Activated T-cell treated with anti-CD3 and anti-CD28 coated beads, Interleukin-2, amount 50 U/mL, for 24 hours (primary cell): ENCODE measurements around the gene PFKFB4.
A peak's percentile ranks its signal among the peaks of the same experiment; 100 is the strongest.

Experiments used
- DNase-seq: peaks from one replicate; pipeline ENCODE4 v3.0.0-alpha.2; 2020
- H3K27ac Mint-ChIP-seq: 2 replicates; pipeline ENCODE4 v1.8.0; 2020; ENCODE audit warnings: mild to moderate bottlenecking, mixed read lengths
- H3K27me3 Mint-ChIP-seq: 2 replicates; pipeline ENCODE4 v1.8.0; 2020; ENCODE audit warnings: mixed read lengths
- H3K36me3 Mint-ChIP-seq: 2 replicates; pipeline ENCODE4 v1.8.0; 2020; ENCODE audit warnings: low read depth, mixed read lengths
- H3K4me1 Mint-ChIP-seq: 2 replicates; pipeline ENCODE4 v1.8.0; 2020; ENCODE audit warnings: low read depth, mixed read lengths
- H3K4me3 Mint-ChIP-seq: 2 replicates; pipeline ENCODE4 v1.8.0; 2020; ENCODE audit warnings: mild to moderate bottlenecking, moderate library complexity, mixed read lengths
- H3K9me3 Mint-ChIP-seq: 2 replicates; pipeline ENCODE4 v1.8.0; 2020; ENCODE audit warnings: mixed read lengths

The PFKFB4 gene

DNA sequence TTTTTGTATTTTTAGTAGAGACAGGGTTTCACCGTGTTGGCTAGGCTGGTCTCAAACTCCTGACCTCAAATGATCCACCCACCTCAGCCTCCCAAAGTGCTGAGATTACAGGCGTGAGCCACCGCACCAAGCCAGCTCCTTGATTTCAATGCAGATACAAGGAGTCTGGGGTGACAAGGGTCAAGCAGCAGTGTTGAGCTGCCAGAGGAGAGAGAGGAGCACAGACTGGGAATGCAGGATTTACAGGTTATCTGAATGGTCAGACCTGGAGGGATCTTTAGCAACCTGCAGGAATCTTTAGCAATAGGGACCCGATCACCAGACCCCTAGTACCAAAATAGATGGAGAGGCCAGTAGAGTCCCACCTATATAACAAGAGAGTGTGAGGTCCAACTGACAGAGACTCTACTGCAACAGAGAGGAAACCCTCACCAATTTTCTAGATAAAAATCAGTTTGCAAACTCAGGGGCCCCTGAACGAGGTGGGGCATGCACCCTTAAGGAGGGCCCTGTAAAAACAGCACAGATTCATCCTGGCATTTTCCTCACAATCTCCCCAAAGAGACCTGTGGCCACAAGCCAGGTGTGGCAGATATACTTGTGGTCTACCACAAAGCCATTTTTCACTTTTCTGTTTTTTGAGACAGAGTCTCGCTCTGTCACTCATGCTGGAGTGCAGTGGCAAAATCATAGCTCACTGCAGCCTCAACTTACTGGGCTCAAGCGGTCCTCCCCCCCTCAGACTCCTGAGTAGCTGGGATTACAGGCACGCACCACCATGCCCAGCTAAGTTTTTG, 42.0 kb downstream of the PFKFB4 start:
- Mint-ChIP-seq H3K4me3 (no peak overlapping the region), H3K27ac (peak overlapping the region; percentile 22), H3K27me3 (no peaks in the 10 kb centered on the region), H3K36me3 (no peaks in the 10 kb centered on the region), H3K9me3 (no peaks in the 10 kb centered on the region), H3K4me1 (peaks cover 60% of the 10 kb centered on the region)
- DNase-seq, result no peak

DNA sequence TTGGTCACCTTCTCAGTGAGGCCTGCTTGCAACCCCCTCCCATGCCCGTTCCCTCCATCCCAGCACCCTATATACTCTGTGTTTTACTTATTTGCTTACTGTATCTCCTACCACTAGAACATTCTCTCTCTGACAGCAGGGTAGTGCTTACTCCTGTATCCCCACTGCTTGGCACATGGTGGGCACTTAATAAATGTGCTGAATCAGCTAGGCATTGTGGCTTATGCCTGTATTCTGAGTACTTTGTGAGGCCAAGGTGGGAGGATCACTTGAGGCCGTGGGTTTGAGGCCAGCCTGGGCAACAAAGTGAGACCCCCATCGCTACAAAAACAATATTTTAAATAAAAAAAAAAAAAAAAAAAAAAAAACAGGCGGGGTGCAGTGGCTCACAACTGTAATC, 45.1 kb downstream of the PFKFB4 start:
- H3K36me3 Mint-ChIP-seq, result no peaks in the 10 kb centered on the region
- no peak overlapping the region for H3K27ac Mint-ChIP-seq
- peaks cover 48% of the 10 kb centered on the region for H3K4me1 Mint-ChIP-seq
- H3K4me3 Mint-ChIP-seq, result no peak overlapping the region
- DNase-seq, result no peak
- H3K9me3 Mint-ChIP-seq, result no peaks in the 10 kb centered on the region
- no peaks in the 10 kb centered on the region for H3K27me3 Mint-ChIP-seq

DNA sequence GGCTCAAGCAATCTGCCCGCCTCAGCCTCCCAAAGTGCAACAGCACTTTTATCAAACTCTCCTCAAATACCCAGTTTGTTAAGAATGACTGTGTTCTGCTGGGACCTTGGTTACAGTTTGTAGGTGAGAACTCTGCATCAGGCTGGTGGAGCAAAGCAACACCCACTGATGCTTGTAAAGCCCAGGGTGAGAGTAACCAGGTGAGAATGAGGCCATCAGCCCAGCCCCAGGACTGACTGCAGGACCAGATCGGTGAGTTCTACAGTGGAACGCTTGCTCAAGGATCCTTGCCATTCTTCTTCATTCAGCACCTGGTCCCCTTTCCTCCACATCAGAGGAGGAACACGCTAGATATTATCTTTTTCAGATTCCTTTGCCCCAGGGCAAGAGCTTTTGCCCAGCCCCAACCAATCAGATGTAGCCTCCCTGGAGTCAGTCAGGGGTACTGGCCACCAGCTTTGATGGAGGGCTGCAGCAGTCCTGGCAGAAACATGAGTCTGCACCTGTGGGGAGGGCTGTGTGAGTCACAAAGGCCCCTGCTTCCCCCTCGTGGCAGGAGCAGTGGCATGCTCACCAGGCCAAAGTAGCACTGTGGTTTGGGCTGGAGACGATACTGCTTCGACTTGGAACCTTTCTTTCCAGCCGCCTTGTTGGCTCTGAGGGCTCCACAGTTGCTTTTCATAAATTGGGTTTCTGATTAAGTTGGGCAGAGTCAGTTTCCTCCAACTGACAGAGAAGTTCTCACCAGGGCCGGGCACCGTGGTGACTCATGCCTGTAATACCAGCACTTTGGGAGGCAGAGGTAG, 49.1 kb downstream of the PFKFB4 start:
- DNase-seq, result peak; percentile 78
- Mint-ChIP-seq H3K27ac (peak overlapping the region; percentile 87), H3K4me3 (peak overlapping the region; percentile 30), H3K4me1 (peaks cover 48% of the 10 kb centered on the region), H3K9me3 (no peaks in the 10 kb centered on the region), H3K27me3 (no peaks in the 10 kb centered on the region), H3K36me3 (no peaks in the 10 kb centered on the region)

DNA sequence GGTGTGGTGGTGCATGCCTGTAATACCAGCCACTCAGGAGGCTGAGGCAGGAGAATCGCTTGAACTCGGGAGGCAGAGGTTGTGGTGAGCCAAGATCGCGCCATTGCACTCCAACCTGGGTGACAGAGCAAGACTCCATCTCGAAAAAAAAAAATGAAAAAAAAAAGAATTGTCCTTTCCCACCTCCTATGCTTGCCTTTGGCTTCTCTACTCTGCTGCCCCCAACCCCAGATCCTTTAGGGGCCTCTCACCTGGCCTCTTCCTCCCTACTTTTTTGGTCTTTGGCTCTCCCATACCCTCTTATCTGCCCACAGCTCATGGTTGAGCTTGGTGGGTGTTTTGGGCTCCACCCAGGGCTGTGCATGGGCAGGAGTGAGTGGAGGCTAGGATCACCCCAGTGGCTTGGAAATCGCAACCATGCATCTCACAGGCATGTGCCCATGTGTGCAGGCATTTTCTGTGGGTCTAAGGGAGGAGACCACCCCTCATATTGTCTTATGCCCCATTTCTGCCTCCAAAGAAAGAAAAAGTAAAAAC, 50.6 kb downstream of the PFKFB4 start:
- H3K4me1 Mint-ChIP-seq, result peaks cover 54% of the 10 kb centered on the region

DNA sequence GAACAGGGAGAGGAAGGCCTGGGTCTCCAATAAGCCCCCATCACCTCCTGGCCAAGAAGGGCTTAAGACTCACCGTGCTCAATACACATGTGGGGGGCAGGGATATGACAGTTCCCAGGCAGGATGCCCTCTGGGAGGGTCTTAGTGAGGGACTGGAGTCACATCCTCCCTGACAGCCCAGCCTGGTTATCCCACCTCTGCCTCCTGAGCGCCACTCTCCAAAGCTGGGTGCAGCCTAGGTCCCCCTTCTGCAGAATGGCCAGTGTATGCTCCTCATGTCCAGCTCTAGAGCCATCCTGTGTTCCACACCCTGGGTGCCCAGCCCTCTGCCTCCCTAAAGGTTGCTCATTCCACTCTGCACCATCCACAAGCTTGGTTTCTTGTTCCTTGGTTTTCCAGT, 51.5 kb downstream of the PFKFB4 start:
- H3K4me3 Mint-ChIP-seq, result peak overlapping the region; percentile 78
- no peaks in the 10 kb centered on the region for H3K36me3 Mint-ChIP-seq
- peak overlapping the region; percentile 44 for H3K27ac Mint-ChIP-seq
- H3K27me3 Mint-ChIP-seq, result no peaks in the 10 kb centered on the region
- no peak for DNase-seq
- H3K4me1 Mint-ChIP-seq, result peaks cover 55% of the 10 kb centered on the region
- H3K9me3 Mint-ChIP-seq, result no peaks in the 10 kb centered on the region

More for the DNA sequence above, 50.6 kb downstream of the PFKFB4 start:
- Mint-ChIP-seq H3K27ac (no peak overlapping the region), H3K27me3 (no peaks in the 10 kb centered on the region), H3K9me3 (no peaks in the 10 kb centered on the region), H3K36me3 (no peaks in the 10 kb centered on the region), H3K4me3 (no peak overlapping the region)
- no peak for DNase-seq

DNA sequence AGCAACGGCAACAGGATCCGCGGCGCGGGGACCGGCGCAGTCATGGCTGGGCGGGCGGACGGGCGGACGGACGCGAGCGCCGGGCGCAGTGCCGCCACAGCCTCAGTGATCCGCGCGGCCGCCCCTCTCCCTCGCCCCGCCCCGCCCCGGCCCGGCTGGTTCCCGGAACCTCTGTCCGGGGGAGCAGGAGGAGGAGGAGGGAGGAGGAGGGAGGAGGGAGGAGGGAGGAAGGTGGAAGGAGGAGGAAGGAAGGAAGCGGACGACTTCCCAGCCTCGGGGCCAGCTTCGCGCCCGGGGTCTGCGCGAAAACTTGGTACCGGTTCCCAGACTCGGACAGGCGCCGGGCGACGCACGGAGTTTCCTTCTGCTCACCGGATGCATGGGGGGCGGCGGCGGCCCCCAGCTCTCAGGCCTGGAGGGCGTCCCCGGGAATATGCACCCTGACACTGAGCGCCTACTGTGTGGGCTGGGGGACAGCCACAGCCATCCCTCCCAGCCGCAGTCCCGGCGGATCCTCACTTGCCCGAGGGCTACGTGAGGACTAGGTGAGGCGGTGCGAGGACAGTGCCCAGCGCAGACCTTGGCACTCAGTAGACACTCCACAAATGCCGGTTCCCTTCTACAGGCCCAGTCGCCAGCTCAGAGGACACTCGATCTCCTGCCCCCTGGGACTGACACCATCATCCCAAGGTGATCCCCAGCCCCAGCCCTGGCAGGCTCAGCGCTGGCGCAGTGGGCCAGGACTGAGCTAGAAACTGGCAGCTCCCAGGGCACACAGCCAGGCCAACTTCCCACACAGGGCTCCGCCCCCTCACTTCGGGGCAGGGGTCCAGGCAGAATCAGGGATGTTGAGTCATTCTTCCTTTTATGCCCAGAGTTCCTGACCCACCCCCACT, 52.3 kb downstream of the PFKFB4 start, which contains the start of gene SHISA5:
Gene SHISA5 (minus strand): TSS at position 124 of the 896 bp plus-strand sequence. CDS start 80 bp downstream, at position 44.
- peak within 1 kb of the TSS; percentile 78 for H3K4me3 Mint-ChIP-seq
- DNase-seq, result peak; percentile 75
- no peaks in the 10 kb centered on the region for H3K36me3 Mint-ChIP-seq
- no peaks in the 10 kb centered on the region for H3K27me3 Mint-ChIP-seq
- H3K27ac Mint-ChIP-seq, result peak within 1 kb of the TSS; percentile 82
- peaks cover 55% of the 10 kb centered on the region for H3K4me1 Mint-ChIP-seq
- H3K9me3 Mint-ChIP-seq, result no peaks in the 10 kb centered on the region

DNA sequence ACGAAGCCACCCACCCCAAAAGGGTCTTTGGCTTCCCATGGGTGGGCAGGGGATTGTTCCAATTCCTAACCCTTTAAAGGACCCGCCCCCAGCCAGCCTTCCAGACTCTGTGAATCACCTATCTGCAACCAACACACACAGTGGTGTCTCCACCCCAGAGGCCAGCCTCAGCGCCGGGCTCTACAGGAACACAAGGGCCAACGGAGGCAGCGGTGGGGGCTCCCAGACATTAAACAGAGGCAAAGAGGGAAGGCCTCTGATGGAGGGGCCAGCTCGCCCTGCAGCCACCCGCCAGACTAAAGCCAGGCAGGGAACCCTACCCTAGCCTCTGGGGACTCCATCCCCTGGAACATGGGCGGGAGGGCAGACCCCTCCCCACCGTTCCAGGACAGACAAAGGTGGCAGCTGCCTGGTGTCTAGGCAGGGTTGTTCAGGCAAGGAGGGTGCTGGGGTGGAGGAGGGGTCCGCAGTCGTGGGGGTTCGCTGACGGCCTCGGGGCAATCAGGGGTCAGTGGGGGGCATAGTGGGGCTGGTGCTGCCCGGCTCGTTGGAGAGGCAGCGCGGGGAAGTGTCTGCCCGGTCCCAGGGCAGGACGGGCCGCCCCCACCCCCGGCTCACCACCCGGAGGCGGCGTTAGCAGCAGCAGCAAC, 53.1 kb downstream of the PFKFB4 start:
- Mint-ChIP-seq H3K27ac (peak overlapping the region; percentile 82), H3K4me3 (peak overlapping the region; percentile 78), H3K36me3 (peaks cover under 1% of the 10 kb centered on the region), H3K9me3 (no peaks in the 10 kb centered on the region), H3K27me3 (no peaks in the 10 kb centered on the region), H3K4me1 (peaks cover 55% of the 10 kb centered on the region)
- DNase-seq, result peak; percentile 53

DNA sequence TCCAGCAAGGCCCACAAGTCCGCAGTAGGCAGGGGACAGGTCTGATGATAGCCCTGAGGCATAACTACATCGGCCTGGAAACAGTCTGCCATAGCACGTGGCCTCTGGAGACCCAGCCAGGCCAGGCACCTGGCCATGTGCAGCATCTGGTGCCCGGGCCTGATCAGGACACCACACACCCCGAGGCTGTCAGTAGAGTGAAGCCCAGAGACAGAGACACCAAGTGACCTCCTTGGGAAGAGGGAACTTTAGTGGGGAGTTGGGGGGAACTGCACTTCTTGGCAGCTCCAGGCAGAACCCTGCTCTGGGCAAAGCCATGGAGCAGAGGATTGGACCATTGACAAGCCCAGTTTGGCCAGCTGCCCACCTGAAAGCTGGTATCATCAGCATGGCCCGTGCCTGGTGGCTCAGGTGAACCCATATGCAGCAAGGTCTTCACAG, 53.9 kb downstream of the PFKFB4 start:
- Mint-ChIP-seq H3K9me3 (no peaks in the 10 kb centered on the region), H3K36me3 (peaks cover 7% of the 10 kb centered on the region), H3K27me3 (no peaks in the 10 kb centered on the region), H3K4me1 (peaks cover 51% of the 10 kb centered on the region), H3K4me3 (peak overlapping the region; percentile 78), H3K27ac (no peak overlapping the region)
- DNase-seq, result no peak

DNA sequence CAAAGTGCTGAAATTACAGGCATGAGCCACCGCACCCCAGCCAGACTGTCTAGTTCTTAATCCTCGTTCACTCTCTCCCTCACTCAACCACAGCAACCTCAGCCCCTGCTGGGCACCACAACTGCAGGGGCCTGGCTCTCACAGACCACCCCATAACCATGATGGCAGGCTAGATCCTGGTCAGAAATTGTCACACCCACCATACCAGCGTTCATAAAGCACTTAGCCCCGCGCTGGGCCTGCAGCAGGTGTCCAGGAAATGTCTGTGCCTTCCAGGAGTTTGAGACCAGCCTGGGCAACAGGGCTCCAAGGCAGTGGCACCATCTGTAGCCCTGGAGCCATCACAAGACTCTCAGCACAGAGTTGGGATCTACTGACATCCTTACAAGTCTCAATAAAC, 54.5 kb downstream of the PFKFB4 start:
- H3K27me3 Mint-ChIP-seq, result no peaks in the 10 kb centered on the region
- H3K36me3 Mint-ChIP-seq, result peaks cover 7% of the 10 kb centered on the region
- peaks cover 45% of the 10 kb centered on the region for H3K4me1 Mint-ChIP-seq
- peak overlapping the region; percentile 60 for H3K27ac Mint-ChIP-seq
- no peak for DNase-seq
- no peaks in the 10 kb centered on the region for H3K9me3 Mint-ChIP-seq
- peak overlapping the region; percentile 78 for H3K4me3 Mint-ChIP-seq

DNA sequence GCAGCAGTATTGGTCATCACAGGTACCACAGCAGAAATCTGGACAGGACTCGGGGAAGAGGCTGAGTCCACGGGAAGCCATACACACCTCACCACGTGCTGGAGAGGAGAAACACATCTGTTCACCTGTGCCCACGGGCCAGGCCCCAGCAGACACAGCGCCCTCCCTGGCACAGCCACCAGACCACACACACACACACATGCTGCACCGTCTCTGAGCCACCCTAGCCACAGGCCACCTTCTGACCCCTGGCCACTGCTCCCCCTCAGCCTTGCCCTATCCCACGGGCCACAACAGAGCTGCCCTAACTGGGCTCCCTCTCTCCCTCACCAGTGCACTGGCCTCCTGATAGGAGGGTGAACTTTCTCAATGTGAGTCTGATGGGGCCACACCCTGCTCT, 55.4 kb downstream of the PFKFB4 start:
- DNase-seq, result no peak
- peaks cover 37% of the 10 kb centered on the region for H3K4me1 Mint-ChIP-seq
- no peak overlapping the region for H3K4me3 Mint-ChIP-seq
- H3K36me3 Mint-ChIP-seq, result peaks cover 7% of the 10 kb centered on the region
- no peaks in the 10 kb centered on the region for H3K9me3 Mint-ChIP-seq
- no peaks in the 10 kb centered on the region for H3K27me3 Mint-ChIP-seq
- peak overlapping the region; percentile 68 for H3K27ac Mint-ChIP-seq

DNA sequence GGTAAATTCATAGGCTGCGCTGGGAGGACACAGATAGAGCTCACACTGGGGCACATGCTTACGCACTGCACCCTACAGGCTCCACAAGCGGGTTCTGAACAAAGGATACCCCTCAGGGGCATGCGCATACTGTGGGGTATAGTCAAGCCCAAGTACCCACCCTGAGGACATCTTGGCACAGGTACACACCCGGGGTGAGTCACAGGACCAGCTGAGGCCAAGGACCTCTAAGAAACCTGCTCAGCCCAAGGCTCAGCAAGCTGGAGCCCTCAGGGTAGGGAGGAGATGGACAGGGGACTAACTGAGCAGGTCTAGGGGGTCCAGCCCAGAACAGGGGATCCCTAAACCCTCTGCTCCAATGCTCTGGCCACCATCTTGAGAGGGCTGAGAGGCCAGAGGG, 55.9 kb downstream of the PFKFB4 start:
- Mint-ChIP-seq H3K36me3 (peaks cover 7% of the 10 kb centered on the region), H3K9me3 (no peaks in the 10 kb centered on the region), H3K4me1 (peaks cover 34% of the 10 kb centered on the region), H3K27me3 (no peaks in the 10 kb centered on the region), H3K4me3 (no peak overlapping the region), H3K27ac (no peak overlapping the region)
- DNase-seq, result no peak

DNA sequence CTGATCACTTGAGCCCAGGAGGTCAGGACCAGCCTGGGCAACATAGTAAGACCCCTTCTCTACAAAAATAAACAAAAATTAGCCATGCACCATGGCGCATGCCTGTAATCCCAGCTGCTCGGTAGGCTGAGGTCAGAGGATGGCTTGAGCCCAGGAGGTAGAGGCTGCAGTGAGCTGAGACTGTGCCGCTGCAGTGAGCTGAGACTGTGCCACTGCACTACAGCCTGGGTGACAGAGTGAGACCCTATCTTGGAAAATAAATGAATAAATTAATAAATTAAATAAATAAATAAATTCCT, 63.5 kb downstream of the PFKFB4 start:
- H3K4me1 Mint-ChIP-seq, result no peaks in the 10 kb centered on the region

DNA sequence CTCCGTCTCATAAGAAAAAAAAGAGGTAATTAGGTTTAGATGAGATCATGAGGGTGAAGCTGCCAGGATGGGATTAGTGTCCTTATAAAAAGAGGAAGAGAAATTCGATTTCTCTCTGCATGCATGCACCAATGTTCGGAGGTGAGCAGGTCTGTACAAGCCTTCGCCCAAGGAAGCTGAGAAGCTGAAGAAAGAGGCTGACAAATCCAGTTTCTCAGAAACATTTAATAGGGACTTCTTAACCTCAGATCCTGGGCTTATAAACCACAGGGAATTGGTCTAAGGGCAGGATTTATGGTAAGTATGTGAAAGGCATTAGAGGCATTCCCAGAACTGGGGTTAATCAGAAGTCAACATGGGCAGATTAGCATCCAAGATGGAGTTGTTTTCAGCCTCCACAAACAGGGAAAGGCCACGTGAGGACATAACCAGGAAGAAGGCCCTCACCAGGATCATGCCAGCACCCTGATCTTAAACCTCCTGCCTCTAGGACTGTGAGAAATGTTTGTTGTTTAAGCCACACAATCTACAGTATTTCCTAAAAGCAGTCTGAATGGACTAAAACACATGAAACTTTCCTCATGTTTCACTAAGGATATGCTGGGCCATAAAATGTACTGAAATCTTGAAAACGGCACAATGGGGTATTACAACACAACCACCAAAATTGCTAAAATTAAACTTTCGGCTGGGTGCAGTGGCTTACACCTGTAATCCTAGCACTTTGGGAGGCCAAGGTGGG, 64.0 kb downstream of the PFKFB4 start:
- peaks cover 17% of the 10 kb centered on the region for H3K36me3 Mint-ChIP-seq
- no peaks in the 10 kb centered on the region for H3K9me3 Mint-ChIP-seq
- no peak overlapping the region for H3K4me3 Mint-ChIP-seq
- H3K27me3 Mint-ChIP-seq, result no peaks in the 10 kb centered on the region
- H3K27ac Mint-ChIP-seq, result no peak overlapping the region
- no peaks in the 10 kb centered on the region for H3K4me1 Mint-ChIP-seq
- no peak for DNase-seq

More for the DNA sequence above, 63.5 kb downstream of the PFKFB4 start:
- Mint-ChIP-seq H3K4me3 (no peak overlapping the region), H3K27ac (no peak overlapping the region), H3K36me3 (peaks cover 19% of the 10 kb centered on the region), H3K27me3 (no peaks in the 10 kb centered on the region), H3K9me3 (no peaks in the 10 kb centered on the region)
- DNase-seq, result no peak
